Measurements from ENCODE around the gene NAXE. TPM values are rescaled to one million over a fixed set of nuclear protein-coding genes. Genes with fewer than 3 reads are reported as not detected.
A peak's percentile ranks its signal among the peaks of the same experiment; 100 is the strongest.

The NAXE gene
- total RNA-seq, 1 donor from 2014 or later = 44.5 TPM

- Mint-ChIP-seq H3K9me3 (ENCODE audit: unreplicated experiment) (no peaks in the 10 kb centered on the region), H3K27me3 (ENCODE audit: unreplicated experiment) (no peaks in the 10 kb centered on the region), H3K4me1 (ENCODE audit: low read depth, unreplicated experiment) (no peaks in the 10 kb centered on the region), H3K4me3 (ENCODE audit: unreplicated experiment) (no peak overlapping the region), H3K27ac (ENCODE audit: unreplicated experiment) (no peak overlapping the region), H3K36me3 (ENCODE audit: unreplicated experiment) (peaks cover 5% of the 10 kb centered on the region)
- TF ChIP-seq CTCF (IDR thresholded peaks at IDR 0.05; ENCODE audit: partially characterized antibody, unreplicated experiment) = no peak
- DNase-seq = no peak
These were observed 26.1 kb upstream of the NAXE start for GRCh38 chr1:156565519-156565918.

- no peak overlapping the region for H3K27ac Mint-ChIP-seq (ENCODE audit: unreplicated experiment)
These were observed 25.1 kb upstream of the NAXE start for GRCh38 chr1:156566436-156566835.

GRCh38 chr1:156571261-156571852, 20.2 kb upstream of the NAXE start:
- Mint-ChIP-seq H3K4me3 (ENCODE audit: unreplicated experiment) (peak overlapping the region; percentile 99), H3K36me3 (ENCODE audit: unreplicated experiment) (no peaks in the 10 kb centered on the region), H3K4me1 (ENCODE audit: low read depth, unreplicated experiment) (peaks cover 8% of the 10 kb centered on the region), H3K27ac (ENCODE audit: unreplicated experiment) (no peak overlapping the region), H3K27me3 (ENCODE audit: unreplicated experiment) (peaks cover 2% of the 10 kb centered on the region), H3K9me3 (ENCODE audit: unreplicated experiment) (peaks cover 3% of the 10 kb centered on the region)
- no peak for DNase-seq
- no peak for TF ChIP-seq CTCF (IDR thresholded peaks at IDR 0.05; ENCODE audit: partially characterized antibody, unreplicated experiment)

More at GRCh38 chr1:156566436-156566835, 25.1 kb upstream of the NAXE start:
- peaks cover 5% of the 10 kb centered on the region for H3K36me3 Mint-ChIP-seq (ENCODE audit: unreplicated experiment)
- DNase-seq = no peak
- H3K4me1 Mint-ChIP-seq (ENCODE audit: low read depth, unreplicated experiment) = peaks cover 3% of the 10 kb centered on the region
- no peaks in the 10 kb centered on the region for H3K9me3 Mint-ChIP-seq (ENCODE audit: unreplicated experiment)
- no peak for TF ChIP-seq CTCF (IDR thresholded peaks at IDR 0.05; ENCODE audit: partially characterized antibody, unreplicated experiment)
- H3K4me3 Mint-ChIP-seq (ENCODE audit: unreplicated experiment) = no peak overlapping the region
- H3K27me3 Mint-ChIP-seq (ENCODE audit: unreplicated experiment) = peaks cover 2% of the 10 kb centered on the region

- TF ChIP-seq CTCF (IDR thresholded peaks at IDR 0.05; ENCODE audit: partially characterized antibody, unreplicated experiment) = no peak
- H3K27me3 Mint-ChIP-seq (ENCODE audit: unreplicated experiment) = peaks cover 2% of the 10 kb centered on the region
- peak; percentile 88 for DNase-seq
- H3K9me3 Mint-ChIP-seq (ENCODE audit: unreplicated experiment) = peaks cover 3% of the 10 kb centered on the region
- H3K4me3 Mint-ChIP-seq (ENCODE audit: unreplicated experiment) = peak within 1 kb of the TSS; percentile 99
- H3K4me1 Mint-ChIP-seq (ENCODE audit: low read depth, unreplicated experiment) = peaks cover 8% of the 10 kb centered on the region
- H3K27ac Mint-ChIP-seq (ENCODE audit: unreplicated experiment) = no peak within 1 kb of the TSS
- no peaks in the 10 kb centered on the region for H3K36me3 Mint-ChIP-seq (ENCODE audit: unreplicated experiment)
These were observed 19.5 kb upstream of the NAXE start, which contains the start of gene IQGAP3 for GRCh38 chr1:156571919-156572662. TSS of gene IQGAP3 (minus strand) at chr1:156572565. CDS start at chr1:156572529, 36 bp downstream.

- H3K27ac Mint-ChIP-seq (ENCODE audit: unreplicated experiment) = no peak overlapping the region
- H3K36me3 Mint-ChIP-seq (ENCODE audit: unreplicated experiment) = no peaks in the 10 kb centered on the region
- peaks cover 2% of the 10 kb centered on the region for H3K27me3 Mint-ChIP-seq (ENCODE audit: unreplicated experiment)
These were observed 18.9 kb upstream of the NAXE start for GRCh38 chr1:156572663-156573018.

More at GRCh38 chr1:156572663-156573018, 18.9 kb upstream of the NAXE start:
- no peak for DNase-seq
- Mint-ChIP-seq H3K4me1 (ENCODE audit: low read depth, unreplicated experiment) (peaks cover 9% of the 10 kb centered on the region), H3K9me3 (ENCODE audit: unreplicated experiment) (peaks cover 3% of the 10 kb centered on the region), H3K4me3 (ENCODE audit: unreplicated experiment) (peak overlapping the region; percentile 99)
- TF ChIP-seq CTCF (IDR thresholded peaks at IDR 0.05; ENCODE audit: partially characterized antibody, unreplicated experiment) = no peak
